ENCODE results near the gene SUSD1.

Gene SUSD1

DNA sequence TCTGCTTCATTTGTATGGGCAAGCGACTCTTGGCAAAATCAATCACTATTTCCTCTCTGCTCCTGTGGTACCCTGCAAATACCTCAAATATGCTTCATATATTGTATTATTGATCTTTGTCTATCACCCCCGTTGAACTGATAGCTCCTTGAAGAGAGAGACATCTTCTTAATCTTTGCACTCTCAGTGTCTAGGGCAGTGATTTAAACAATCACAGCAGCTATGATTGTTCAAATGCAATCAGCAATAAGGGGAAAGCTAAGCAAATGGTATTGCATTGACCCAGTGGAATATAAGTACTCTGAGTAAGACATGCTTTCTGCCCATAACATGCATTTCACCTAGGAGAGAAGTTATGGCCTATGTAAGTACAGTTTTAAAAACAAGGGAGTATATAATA, 90.2 kb downstream of the SUSD1 start:
- Histone ChIP-seq H3K4me2 (no peak overlapping the region), H3K36me3 (ENCODE audit: insufficient read depth) (no peaks in the 10 kb centered on the region), H3K79me2 (ENCODE audit: insufficient read depth, low read depth) (no peaks in the 10 kb centered on the region), H2AFZ (ENCODE audit: low read depth) (no peak overlapping the region), H3K27me3 (ENCODE audit: insufficient read depth, low read depth) (no peaks in the 10 kb centered on the region), H4K20me1 (ENCODE audit: insufficient read depth) (no peaks in the 10 kb centered on the region), H3K4me1 (ENCODE audit: low read depth, poor library complexity, severe bottlenecking) (no peaks in the 10 kb centered on the region), H3K27ac (no peak overlapping the region), H3K4me3 (IDR thresholded peaks at IDR 0.05; ENCODE audit: insufficient read depth, low read depth, low read length) (no peak overlapping the region), H3K9ac (no peak overlapping the region)
- TF ChIP-seq, protein P1, sequence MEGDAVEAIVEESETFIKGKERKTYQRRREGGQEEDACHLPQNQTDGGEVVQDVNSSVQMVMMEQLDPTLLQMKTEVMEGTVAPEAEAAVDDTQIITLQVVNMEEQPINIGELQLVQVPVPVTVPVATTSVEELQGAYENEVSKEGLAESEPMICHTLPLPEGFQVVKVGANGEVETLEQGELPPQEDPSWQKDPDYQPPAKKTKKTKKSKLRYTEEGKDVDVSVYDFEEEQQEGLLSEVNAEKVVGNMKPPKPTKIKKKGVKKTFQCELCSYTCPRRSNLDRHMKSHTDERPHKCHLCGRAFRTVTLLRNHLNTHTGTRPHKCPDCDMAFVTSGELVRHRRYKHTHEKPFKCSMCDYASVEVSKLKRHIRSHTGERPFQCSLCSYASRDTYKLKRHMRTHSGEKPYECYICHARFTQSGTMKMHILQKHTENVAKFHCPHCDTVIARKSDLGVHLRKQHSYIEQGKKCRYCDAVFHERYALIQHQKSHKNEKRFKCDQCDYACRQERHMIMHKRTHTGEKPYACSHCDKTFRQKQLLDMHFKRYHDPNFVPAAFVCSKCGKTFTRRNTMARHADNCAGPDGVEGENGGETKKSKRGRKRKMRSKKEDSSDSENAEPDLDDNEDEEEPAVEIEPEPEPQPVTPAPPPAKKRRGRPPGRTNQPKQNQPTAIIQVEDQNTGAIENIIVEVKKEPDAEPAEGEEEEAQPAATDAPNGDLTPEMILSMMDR (conservative IDR thresholded peaks at IDR 0.05; ENCODE audit: low read depth, low read length): no peak

DNA sequence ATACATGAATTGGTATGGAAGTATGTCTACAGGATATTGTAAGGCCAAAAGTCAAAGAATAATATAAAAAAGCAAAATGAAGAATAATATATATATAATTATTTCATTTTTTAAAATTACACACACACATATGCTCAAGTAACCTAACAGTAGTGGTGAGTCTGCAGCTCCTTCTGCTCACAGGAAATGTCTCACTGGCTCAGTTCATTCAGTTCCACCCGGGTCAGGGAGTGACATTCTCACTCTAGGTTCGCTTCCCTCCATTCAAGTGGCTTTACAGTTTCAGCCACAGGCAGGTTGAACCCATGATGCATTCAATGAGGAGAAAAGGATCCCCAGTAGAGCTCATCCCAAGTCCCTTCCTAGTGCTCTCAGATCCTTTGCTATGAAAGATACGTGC, 90.8 kb downstream of the SUSD1 start:
- no peak overlapping the region for H3K27ac ChIP-seq
- H3K4me3 ChIP-seq (IDR thresholded peaks at IDR 0.05; ENCODE audit: insufficient read depth, low read depth, low read length): no peak overlapping the region
- H4K20me1 ChIP-seq (ENCODE audit: insufficient read depth): no peaks in the 10 kb centered on the region
- no peaks in the 10 kb centered on the region for H3K4me1 ChIP-seq (ENCODE audit: low read depth, poor library complexity, severe bottlenecking)
- H3K36me3 ChIP-seq (ENCODE audit: insufficient read depth): no peaks in the 10 kb centered on the region
- H3K9ac ChIP-seq: no peak overlapping the region
- H2AFZ ChIP-seq (ENCODE audit: low read depth): no peak overlapping the region
- TF ChIP-seq, protein P1 (conservative IDR thresholded peaks at IDR 0.05; ENCODE audit: low read depth, low read length): no peak
- no peak overlapping the region for H3K4me2 ChIP-seq
- no peaks in the 10 kb centered on the region for H3K79me2 ChIP-seq (ENCODE audit: insufficient read depth, low read depth)
- no peaks in the 10 kb centered on the region for H3K27me3 ChIP-seq (ENCODE audit: insufficient read depth, low read depth)

DNA sequence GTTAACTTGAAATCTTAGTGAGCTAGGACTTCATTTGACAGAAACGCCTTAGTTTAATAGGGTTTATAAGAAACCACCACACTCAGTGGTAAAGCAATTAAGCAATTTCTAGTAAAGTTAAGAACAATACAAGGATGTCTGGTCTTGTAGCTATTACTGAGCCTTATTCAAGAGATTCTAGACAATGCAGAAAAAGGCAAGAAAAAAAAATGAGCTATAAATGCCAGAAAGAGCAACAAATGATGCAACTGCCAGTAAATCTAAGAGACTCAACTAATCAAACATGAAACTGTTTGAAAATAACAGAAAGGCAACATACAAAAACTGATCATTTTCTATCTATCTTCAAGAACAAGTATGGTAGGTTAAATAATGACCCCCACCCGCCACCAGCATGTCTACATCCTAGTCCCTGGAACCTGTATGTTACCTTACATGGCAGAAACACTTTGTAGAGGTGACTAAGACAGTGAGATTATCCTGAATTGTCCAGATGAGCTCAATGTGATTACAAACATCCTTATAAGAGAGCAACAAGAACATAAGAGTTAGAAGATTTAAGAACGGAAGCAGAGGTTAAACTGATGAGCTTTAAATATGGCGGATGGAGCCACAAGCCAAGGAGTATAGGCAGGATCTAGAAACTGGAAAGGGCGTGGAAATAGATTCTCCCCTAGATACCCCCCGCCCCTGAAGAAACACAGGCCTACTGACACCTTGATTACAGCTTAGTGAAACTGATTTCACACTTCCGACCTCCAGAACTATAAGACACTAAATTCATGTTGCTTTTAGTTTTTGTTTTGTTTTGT, 93.0 kb downstream of the SUSD1 start:
- no peak overlapping the region for H3K4me2 ChIP-seq
- H3K36me3 ChIP-seq (ENCODE audit: insufficient read depth): no peaks in the 10 kb centered on the region
- H3K9ac ChIP-seq: no peak overlapping the region
- no peak overlapping the region for H2AFZ ChIP-seq (ENCODE audit: low read depth)
- H3K27me3 ChIP-seq (ENCODE audit: insufficient read depth, low read depth): no peaks in the 10 kb centered on the region
- TF ChIP-seq, protein P1 (conservative IDR thresholded peaks at IDR 0.05; ENCODE audit: low read depth, low read length): no peak
- no peak overlapping the region for H3K4me3 ChIP-seq (IDR thresholded peaks at IDR 0.05; ENCODE audit: insufficient read depth, low read depth, low read length)
- H3K4me1 ChIP-seq (ENCODE audit: low read depth, poor library complexity, severe bottlenecking): no peaks in the 10 kb centered on the region
- H3K27ac ChIP-seq: no peak overlapping the region
- H4K20me1 ChIP-seq (ENCODE audit: insufficient read depth): no peaks in the 10 kb centered on the region
- no peaks in the 10 kb centered on the region for H3K79me2 ChIP-seq (ENCODE audit: insufficient read depth, low read depth)

DNA sequence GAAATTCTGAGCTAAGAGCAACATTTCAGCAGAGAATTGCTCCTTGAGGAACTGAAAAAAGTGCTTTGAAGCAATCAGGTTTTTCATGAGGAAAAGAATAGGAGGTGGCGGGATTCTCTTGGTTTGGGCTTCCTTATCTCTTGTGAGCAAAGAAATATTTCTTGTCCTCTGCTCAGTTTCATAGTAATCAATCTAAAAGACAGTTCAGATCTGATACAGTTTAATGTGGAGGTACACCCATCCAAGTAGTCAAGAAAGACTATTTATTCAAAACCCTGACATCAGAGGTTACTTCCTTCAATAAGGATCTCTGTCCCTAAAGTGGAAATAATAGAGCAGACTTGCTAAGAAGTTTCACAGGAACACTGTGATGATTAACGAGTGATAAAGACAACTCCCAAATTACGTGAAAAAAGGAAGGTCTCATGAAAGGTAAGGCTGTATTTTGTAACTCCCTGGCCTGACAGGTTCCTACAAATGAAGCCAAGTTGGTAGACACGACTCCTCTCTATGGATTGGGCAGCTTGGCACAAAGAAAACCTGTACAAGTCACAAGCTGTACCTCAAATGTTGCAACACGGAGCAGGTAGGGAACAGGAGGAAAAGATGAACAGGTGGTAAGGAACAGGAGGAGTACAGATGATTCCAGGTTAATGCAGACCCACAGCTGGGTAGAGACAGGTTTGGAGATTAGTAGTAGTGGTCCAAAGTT, 94.1 kb downstream of the SUSD1 start:
- Histone ChIP-seq H3K27ac (no peak overlapping the region), H2AFZ (ENCODE audit: low read depth) (no peak overlapping the region), H3K79me2 (ENCODE audit: insufficient read depth, low read depth) (no peaks in the 10 kb centered on the region), H3K4me3 (IDR thresholded peaks at IDR 0.05; ENCODE audit: insufficient read depth, low read depth, low read length) (no peak overlapping the region), H4K20me1 (ENCODE audit: insufficient read depth) (no peaks in the 10 kb centered on the region), H3K4me2 (no peak overlapping the region), H3K4me1 (ENCODE audit: low read depth, poor library complexity, severe bottlenecking) (no peaks in the 10 kb centered on the region), H3K9ac (no peak overlapping the region), H3K27me3 (ENCODE audit: insufficient read depth, low read depth) (no peaks in the 10 kb centered on the region), H3K36me3 (ENCODE audit: insufficient read depth) (no peaks in the 10 kb centered on the region)
- TF ChIP-seq, protein P1 (conservative IDR thresholded peaks at IDR 0.05; ENCODE audit: low read depth, low read length): no peak
